Astrocyte of the cerebellum (primary cell): ENCODE measurements around the gene MSRB3.
"Not testable (repeated sequence)": the region's sequence is repeated elsewhere in the genome, so short reads cannot be mapped to it uniquely, and the experiment has no call there.

ENCODE experiments used
- DNase-seq: peaks from one replicate; pipeline ENCODE4 v3.0.0-alpha.2; 2011; ENCODE audit warnings: low read depth
- H3K4me3 ChIP-seq: 2 replicates; pipeline ENCODE4 v1.5.1; 2011; ENCODE audit warnings: mild to moderate bottlenecking, low read depth, low read length, moderate library complexity
- CTCF ChIP-seq: IDR thresholded peaks from 2 replicates; pipeline ENCODE4 v1.5.1; 2012; ENCODE audit warnings: low read length, low read depth, moderate library complexity, mild to moderate bottlenecking; ENCODE audit errors: missing control alignments
- in situ Hi-C: cut with HindIII; loops from 2 replicates; pipeline ENCODE4 v1.10.0; 2017; ENCODE audit warnings: low sequenced_read_pairs

MSRB3 gene

GRCh38 chr12:65450625-65451024, 172.1 kb downstream of the MSRB3 start:
- in situ Hi-C loops = no loop called here

GRCh38 chr12:65454115-65454787, 175.8 kb downstream of the MSRB3 start:
- DNase-seq = no peak
- TF ChIP-seq CTCF = no peak
- H3K4me3 ChIP-seq = no peak overlapping the region
- in situ Hi-C loops = no loop called here

More at GRCh38 chr12:65450625-65451024, 172.1 kb downstream of the MSRB3 start:
- no peak for TF ChIP-seq CTCF
- no peak for DNase-seq
- H3K4me3 ChIP-seq = no peak overlapping the region

- in situ Hi-C loops, H3K4me3 ChIP-seq, DNase-seq: not testable (repeated sequence)
Measured at GRCh38 chr12:65457341-65457740, 178.9 kb downstream of the MSRB3 start.

GRCh38 chr12:65458718-65459117, 180.2 kb downstream of the MSRB3 start:
- DNase-seq = no peak
- in situ Hi-C loops = no loop called here

GRCh38 chr12:65459545-65459944, 181.1 kb downstream of the MSRB3 start:
- no peak for TF ChIP-seq CTCF
- in situ Hi-C loops = no loop called here
- no peak for DNase-seq
- no peak overlapping the region for H3K4me3 ChIP-seq

More at GRCh38 chr12:65458718-65459117, 180.2 kb downstream of the MSRB3 start:
- no peak for TF ChIP-seq CTCF
- H3K4me3 ChIP-seq = no peak overlapping the region

- no peak for DNase-seq
- TF ChIP-seq CTCF = no peak
- in situ Hi-C loops = no loop called here
- no peak overlapping the region for H3K4me3 ChIP-seq
Measured at GRCh38 chr12:65460063-65460462, 181.6 kb downstream of the MSRB3 start.

GRCh38 chr12:65461017-65461416, 182.5 kb downstream of the MSRB3 start:
- no peak for DNase-seq
- TF ChIP-seq CTCF = no peak
- in situ Hi-C loops = no loop called here
- H3K4me3 ChIP-seq = no peak overlapping the region
